ENCODE data around the gene PC. TPM values are rescaled to one million over a fixed set of nuclear protein-coding genes. Genes with fewer than 3 reads are reported as not detected.

Gene PC
- total and polyA plus RNA-seq, 2 experiments from 2014 or later = 18.3 to 21.7 TPM

- H3F3A ChIP-seq (replicated peaks; ENCODE audit: low read depth) = no peaks in the 10 kb centered on the region
- no peak overlapping the region for H3K4me3 Mint-ChIP-seq
- H3K4me1 Mint-ChIP-seq = peaks cover 18% of the 10 kb centered on the region
- H3K9me2 ChIP-seq (ENCODE audit: insufficient read depth) = no peaks in the 10 kb centered on the region
- no peak overlapping the region for H3K4me2 ChIP-seq
- H3K27ac Mint-ChIP-seq = no peak overlapping the region
- peaks cover 5% of the 10 kb centered on the region for H3K36me3 Mint-ChIP-seq (ENCODE audit: low read depth)
- no peaks in the 10 kb centered on the region for H3K27me3 ChIP-seq (ENCODE audit: insufficient read depth)
- no peak for ATAC-seq
- no peak overlapping the region for H2AFZ ChIP-seq
- TF ChIP-seq, protein P1, sequence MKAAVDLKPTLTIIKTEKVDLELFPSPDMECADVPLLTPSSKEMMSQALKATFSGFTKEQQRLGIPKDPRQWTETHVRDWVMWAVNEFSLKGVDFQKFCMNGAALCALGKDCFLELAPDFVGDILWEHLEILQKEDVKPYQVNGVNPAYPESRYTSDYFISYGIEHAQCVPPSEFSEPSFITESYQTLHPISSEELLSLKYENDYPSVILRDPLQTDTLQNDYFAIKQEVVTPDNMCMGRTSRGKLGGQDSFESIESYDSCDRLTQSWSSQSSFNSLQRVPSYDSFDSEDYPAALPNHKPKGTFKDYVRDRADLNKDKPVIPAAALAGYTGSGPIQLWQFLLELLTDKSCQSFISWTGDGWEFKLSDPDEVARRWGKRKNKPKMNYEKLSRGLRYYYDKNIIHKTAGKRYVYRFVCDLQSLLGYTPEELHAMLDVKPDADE (IDR thresholded peaks at IDR 0.05) = no peak
- peaks cover 11% of the 10 kb centered on the region for H3K9me3 Mint-ChIP-seq
- H3K27me3 Mint-ChIP-seq (ENCODE audit: insufficient read depth, low read depth, poor library complexity) = peaks cover 7% of the 10 kb centered on the region
- H3K4me1 ChIP-seq (ENCODE audit: insufficient read depth) = peaks cover under 1% of the 10 kb centered on the region; the same call in 1 of the 2 replicates
- H3K27ac ChIP-seq (ENCODE audit: low read depth) = no peak overlapping the region
- H3K4me3 ChIP-seq = no peak overlapping the region
- DNase-seq (ENCODE audit: low spot score) = no peak
- no peaks in the 10 kb centered on the region for H3K36me3 ChIP-seq (ENCODE audit: insufficient read depth)
- H3K79me2 ChIP-seq (replicated peaks; ENCODE audit: insufficient read depth) = no peaks in the 10 kb centered on the region
- H4K20me1 ChIP-seq (replicated peaks; ENCODE audit: insufficient read depth) = no peaks in the 10 kb centered on the region
Measured at GRCh38 chr11:66981976-66982578, 23.9 kb upstream of the PC start.

GRCh38 chr11:66979336-66979980, 21.3 kb upstream of the PC start:
- Mint-ChIP-seq H3K36me3 (ENCODE audit: low read depth) (peaks cover 5% of the 10 kb centered on the region), H3K4me3 (no peak overlapping the region), H3K4me1 (peaks cover 2% of the 10 kb centered on the region; the same call in 1 of the 3 replicates), H3K27me3 (ENCODE audit: insufficient read depth, low read depth, poor library complexity) (peaks cover 9% of the 10 kb centered on the region), H3K9me3 (peaks cover 11% of the 10 kb centered on the region), H3K27ac (no peak overlapping the region)
- TF ChIP-seq EZH2 (IDR thresholded peaks at IDR 0.05; ENCODE audit: low read depth, unreplicated experiment) = no peak
- peak; percentile 99 for TF ChIP-seq ZNF331 (CRISPR knock-in tag; IDR thresholded peaks at IDR 0.05; ENCODE audit: low read depth)
- no peak overlapping the region for H3K4me2 ChIP-seq
- H3K4me1 ChIP-seq (ENCODE audit: insufficient read depth) = peaks cover 8% of the 10 kb centered on the region; the same call in 1 of the 2 replicates
- no peak overlapping the region for H2AFZ ChIP-seq
- DNase-seq (ENCODE audit: low spot score) (no peak), ATAC-seq (no peak)
- H3K9me2 ChIP-seq (ENCODE audit: insufficient read depth) = peaks cover 5% of the 10 kb centered on the region; the same call in 1 of the 2 replicates
- H3K36me3 ChIP-seq (ENCODE audit: insufficient read depth) = no peaks in the 10 kb centered on the region
- H3K4me3 ChIP-seq = no peak overlapping the region
- no peaks in the 10 kb centered on the region for H3F3A ChIP-seq (replicated peaks; ENCODE audit: low read depth)
- H3K27ac ChIP-seq (ENCODE audit: low read depth) = no peak overlapping the region
- no peaks in the 10 kb centered on the region for H3K27me3 ChIP-seq (ENCODE audit: insufficient read depth)
- H3K79me2 ChIP-seq (replicated peaks; ENCODE audit: insufficient read depth) = no peaks in the 10 kb centered on the region
- no peaks in the 10 kb centered on the region for H4K20me1 ChIP-seq (replicated peaks; ENCODE audit: insufficient read depth)

DNA sequence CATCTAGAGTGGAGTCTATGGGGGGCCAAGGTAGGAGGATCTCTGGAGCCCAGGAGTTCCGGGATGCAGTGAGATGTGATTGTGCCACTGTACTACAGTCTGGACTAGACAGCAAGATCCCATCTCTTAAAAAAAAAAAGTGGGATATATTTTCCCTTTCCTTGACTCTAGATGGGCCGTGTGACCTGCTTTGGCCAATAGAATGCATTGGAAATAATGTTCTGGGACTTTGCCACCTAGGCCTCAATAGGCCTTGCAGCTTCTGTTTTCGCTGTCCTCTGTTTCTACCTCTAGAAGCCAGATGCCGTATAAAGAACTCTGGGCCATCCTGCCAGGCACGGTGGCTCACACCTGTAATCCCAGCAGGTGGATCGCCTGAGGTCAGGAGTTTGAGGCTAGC, 20.5 kb upstream of the PC start:
- no peak overlapping the region for H3K4me3 ChIP-seq
- H3K79me2 ChIP-seq (replicated peaks; ENCODE audit: insufficient read depth) = no peaks in the 10 kb centered on the region
- H3K36me3 ChIP-seq (ENCODE audit: insufficient read depth) = no peaks in the 10 kb centered on the region
- peaks cover 11% of the 10 kb centered on the region for H3K27me3 Mint-ChIP-seq (ENCODE audit: insufficient read depth, low read depth, poor library complexity)
- H3K27me3 ChIP-seq (ENCODE audit: insufficient read depth) = no peaks in the 10 kb centered on the region
- H3K4me3 Mint-ChIP-seq = no peak overlapping the region
- ATAC-seq (no peak), DNase-seq (ENCODE audit: low spot score) (no peak)
- H3K4me1 ChIP-seq (ENCODE audit: insufficient read depth) = peaks cover 11% of the 10 kb centered on the region; the same call in 1 of the 2 replicates
- H3K4me1 Mint-ChIP-seq = peaks cover 7% of the 10 kb centered on the region; the same call in 2 of the 3 replicates
- H3K9me2 ChIP-seq (ENCODE audit: insufficient read depth) = peaks cover 5% of the 10 kb centered on the region; the same call in 1 of the 2 replicates
- no peaks in the 10 kb centered on the region for H4K20me1 ChIP-seq (replicated peaks; ENCODE audit: insufficient read depth)
- no peak overlapping the region for H2AFZ ChIP-seq
- H3K9me3 Mint-ChIP-seq = peaks cover 11% of the 10 kb centered on the region
- H3K27ac Mint-ChIP-seq = no peak overlapping the region
- no peak overlapping the region for H3K4me2 ChIP-seq
- H3K36me3 Mint-ChIP-seq (ENCODE audit: low read depth) = peaks cover 5% of the 10 kb centered on the region
- H3F3A ChIP-seq (replicated peaks; ENCODE audit: low read depth) = no peaks in the 10 kb centered on the region
- H3K27ac ChIP-seq (ENCODE audit: low read depth) = no peak overlapping the region
- TF ChIP-seq POLR2AphosphoS5 (IDR thresholded peaks at IDR 0.05; ENCODE audit: low read depth) (no peak), ZNF331 (CRISPR knock-in tag; IDR thresholded peaks at IDR 0.05; ENCODE audit: low read depth) (no peak), EZH2 (IDR thresholded peaks at IDR 0.05; ENCODE audit: low read depth, unreplicated experiment) (no peak), ZNF114 (CRISPR knock-in tag; IDR thresholded peaks at IDR 0.05) (no peak), STAT1 (IDR thresholded peaks at IDR 0.05; ENCODE audit: unreplicated experiment) (no peak), JUNB (IDR thresholded peaks at IDR 0.05; ENCODE audit: unreplicated experiment) (no peak), CREB1 (CRISPR knock-in tag; IDR thresholded peaks at IDR 0.05; ENCODE audit: low read depth) (no peak), CTCF (conservative IDR thresholded peaks at IDR 0.05; ENCODE audit: low read depth in 2 of 2) (no peak), NANOG (IDR thresholded peaks at IDR 0.05; ENCODE audit: borderline replicate concordance) (no peak)
- TF ChIP-seq, protein P1 (IDR thresholded peaks at IDR 0.05) = no peak
